Subcutaneous adipose tissue (tissue), 4 donors: ENCODE measurements around the gene KIAA1328. TPM values are rescaled to one million over a fixed set of nuclear protein-coding genes. Genes with fewer than 3 reads are reported as not detected.

Experiments
- CTCF ChIP-seq: fragments of 450-650 bp; IDR thresholded peaks from one replicate; pipeline ENCODE4 v1.5.1; 2016; ENCODE audit warnings: low read depth, mild to moderate bottlenecking, control low read depth, antibody characterized with exemption, moderate library complexity
- total RNA-seq, 4 donors: library from RNA; depleted of rRNA; stranded (reverse); fragments of >200 nt; gene quantifications; one replicate each; pipeline ENCODE4 v1.1.0, GENCODE V29; 2016

Gene KIAA1328
- total RNA-seq, 4 donors from 2014 or later, result 15.0 to 22.8 (median 18.9) TPM

DNA sequence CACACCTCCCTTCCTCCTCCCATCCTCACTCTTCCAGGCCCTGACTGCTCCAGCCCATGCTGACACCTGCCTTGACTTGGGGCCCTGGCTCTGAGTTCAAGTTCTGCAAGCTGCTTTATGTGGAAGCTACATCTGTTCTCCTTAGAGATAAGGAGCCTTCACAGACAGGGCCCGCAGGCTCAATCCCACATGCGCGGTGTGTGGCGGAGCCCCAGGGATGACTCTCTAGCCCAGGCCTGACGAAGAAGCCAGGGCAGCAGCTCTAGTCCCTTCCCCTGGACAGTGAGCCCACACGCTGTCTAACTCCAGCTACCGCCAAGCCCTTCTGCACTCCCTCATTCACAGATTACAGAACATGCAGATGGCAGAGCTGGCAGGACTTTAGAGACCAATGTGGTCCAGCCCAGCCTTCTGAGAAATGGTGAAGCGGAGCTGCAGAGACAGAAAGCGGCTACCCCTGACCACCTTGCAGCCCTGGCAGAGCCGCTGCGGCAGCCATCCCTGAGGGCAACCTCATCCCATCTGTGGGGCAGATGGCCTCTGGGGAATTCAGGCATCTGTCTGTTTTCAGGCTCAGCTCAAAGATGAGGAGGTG, 432.4 kb downstream of the KIAA1328 start:
- no peak for TF ChIP-seq CTCF

- TF ChIP-seq CTCF, result no peak
These were observed 433.1 kb downstream of the KIAA1328 start for GRCh38 chr18:37261988-37262387.

GRCh38 chr18:37264956-37265355, 436.0 kb downstream of the KIAA1328 start:
- TF ChIP-seq CTCF, result no peak

- TF ChIP-seq CTCF, result no peak
These were observed 436.5 kb downstream of the KIAA1328 start for GRCh38 chr18:37265382-37265781.

- no peak for TF ChIP-seq CTCF
These were observed 437.4 kb downstream of the KIAA1328 start for GRCh38 chr18:37266290-37266689.

DNA sequence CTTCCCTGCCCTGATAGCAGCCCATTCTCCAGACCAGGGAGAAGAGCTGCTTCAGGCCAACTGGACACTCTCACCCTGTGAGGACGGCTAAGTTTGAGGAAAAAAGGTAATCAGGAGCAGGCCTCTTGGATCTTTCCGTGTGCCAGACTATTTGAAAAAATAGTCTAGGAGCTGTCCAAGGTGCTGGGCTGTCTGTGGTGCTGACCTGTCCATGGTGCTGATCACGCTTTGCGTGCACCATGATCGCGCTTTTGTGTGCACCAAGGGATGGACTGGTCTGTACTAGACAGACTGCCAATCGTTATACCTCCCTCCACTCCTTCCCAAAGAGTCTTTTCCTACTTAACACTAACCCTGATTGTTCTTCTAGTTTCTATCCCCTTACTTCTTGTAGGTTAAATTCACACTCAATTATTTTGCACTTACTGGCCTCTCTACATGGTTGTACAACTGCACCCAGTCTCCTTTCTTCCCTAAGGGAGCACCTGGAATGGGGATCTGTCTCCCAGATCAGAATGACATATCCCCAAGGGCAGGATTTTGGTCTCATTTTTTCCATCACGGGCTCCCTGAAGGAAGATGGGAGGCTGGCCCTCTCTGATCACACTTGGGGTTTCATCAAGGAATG, 441.2 kb downstream of the KIAA1328 start:
- no peak for TF ChIP-seq CTCF

- no peak for TF ChIP-seq CTCF
These were observed 441.7 kb downstream of the KIAA1328 start for GRCh38 chr18:37270666-37271052.
